IPS-18a (cell line): Measurements from ENCODE around the gene USH1C.

ENCODE experiments used
- H3K27ac ChIP-seq: one replicate; pipeline ENCODE4 v1.5.1; 2013; ENCODE audit warnings: low read length
- H3K27me3 ChIP-seq: one replicate; pipeline ENCODE4 v1.6.1; 2013; ENCODE audit warnings: mild to moderate bottlenecking, low read length; ENCODE audit not compliant: control insufficient read depth, insufficient read depth
- H3K36me3 ChIP-seq: one replicate; pipeline ENCODE4 v1.6.1; 2013; ENCODE audit warnings: low read depth, low read length; ENCODE audit not compliant: control insufficient read depth
- H3K4me1 ChIP-seq: one replicate; pipeline ENCODE4 v1.6.1; 2013; ENCODE audit warnings: low read depth, low read length; ENCODE audit not compliant: control insufficient read depth
- H3K4me3 ChIP-seq: one replicate; pipeline ENCODE4 v1.5.1; 2013; ENCODE audit warnings: low read length
- H3K9ac ChIP-seq: one replicate; pipeline ENCODE4 v1.6.1; 2013; ENCODE audit warnings: mild to moderate bottlenecking, low read length, moderate library complexity
- H3K9me3 ChIP-seq: one replicate; pipeline ENCODE4 v1.6.1; 2013; ENCODE audit warnings: low read depth, low read length; ENCODE audit not compliant: control insufficient read depth

Gene USH1C

DNA sequence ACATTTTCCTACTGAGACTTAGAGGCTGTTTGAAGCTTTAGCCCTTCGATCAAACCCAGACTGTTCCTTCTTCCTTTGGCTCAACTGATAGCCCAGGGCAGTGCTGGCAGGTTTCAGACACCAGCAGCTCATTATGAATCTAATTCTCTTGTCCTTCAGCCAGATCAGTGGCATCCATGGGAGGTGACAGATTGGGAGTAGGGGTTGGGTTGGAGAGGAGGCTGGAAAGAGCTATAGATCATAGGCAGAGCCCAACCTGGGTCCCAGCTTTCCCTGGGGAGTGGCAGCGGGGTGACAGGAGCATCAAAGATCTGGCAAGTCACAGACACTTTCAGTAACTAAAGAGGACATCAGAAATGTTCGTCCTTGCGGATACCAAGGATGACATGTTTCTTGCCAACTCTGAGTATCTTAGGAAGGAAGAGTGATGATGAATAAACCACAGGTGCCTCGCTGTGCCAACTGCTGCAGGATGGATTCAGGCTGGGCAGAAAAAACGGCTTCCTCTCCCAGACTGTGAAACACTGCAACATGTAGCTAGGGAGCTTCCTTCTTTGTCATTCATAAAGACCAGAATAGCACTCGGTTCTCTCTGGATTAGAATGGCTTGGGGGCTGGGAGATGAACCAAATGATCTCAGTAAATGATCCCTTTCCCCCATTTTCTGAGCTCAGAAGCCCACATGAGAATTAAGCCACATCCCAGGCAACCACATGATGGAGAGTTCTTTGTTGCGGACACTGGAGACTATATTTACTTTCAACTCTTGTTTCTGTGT, 86.6 kb downstream of the USH1C start:
- no peaks in the 10 kb centered on the region for H3K27me3 ChIP-seq
- H3K27ac ChIP-seq = no peak overlapping the region
- no peaks in the 10 kb centered on the region for H3K36me3 ChIP-seq
- no peak overlapping the region for H3K9ac ChIP-seq
- H3K4me3 ChIP-seq = no peak overlapping the region
- peaks cover 12% of the 10 kb centered on the region for H3K4me1 ChIP-seq
- H3K9me3 ChIP-seq = no peaks in the 10 kb centered on the region

DNA sequence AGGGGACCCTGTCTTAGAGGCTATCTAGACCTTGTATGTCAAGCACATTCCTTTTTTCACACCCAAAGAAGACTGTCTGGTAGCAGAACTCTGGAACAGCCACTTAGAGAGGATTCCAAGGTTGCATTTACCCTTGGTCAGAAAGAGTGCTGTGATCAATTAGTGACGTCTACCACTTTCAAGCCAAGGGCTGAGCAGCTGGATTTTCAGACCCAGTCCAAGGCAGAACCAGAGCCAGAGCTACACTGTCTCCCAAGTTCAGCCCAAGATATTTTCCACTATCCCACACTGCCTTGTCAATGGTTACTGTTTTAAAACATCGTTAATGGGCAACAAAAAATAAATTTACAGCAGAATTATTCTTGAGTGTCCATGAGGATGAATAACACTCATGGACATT, 91.5 kb downstream of the USH1C start:
- H3K4me1 ChIP-seq = peaks cover 6% of the 10 kb centered on the region
- no peak overlapping the region for H3K27ac ChIP-seq
- H3K36me3 ChIP-seq = no peaks in the 10 kb centered on the region
- H3K4me3 ChIP-seq = no peak overlapping the region
- no peak overlapping the region for H3K9ac ChIP-seq
- H3K9me3 ChIP-seq = no peaks in the 10 kb centered on the region
- no peaks in the 10 kb centered on the region for H3K27me3 ChIP-seq

DNA sequence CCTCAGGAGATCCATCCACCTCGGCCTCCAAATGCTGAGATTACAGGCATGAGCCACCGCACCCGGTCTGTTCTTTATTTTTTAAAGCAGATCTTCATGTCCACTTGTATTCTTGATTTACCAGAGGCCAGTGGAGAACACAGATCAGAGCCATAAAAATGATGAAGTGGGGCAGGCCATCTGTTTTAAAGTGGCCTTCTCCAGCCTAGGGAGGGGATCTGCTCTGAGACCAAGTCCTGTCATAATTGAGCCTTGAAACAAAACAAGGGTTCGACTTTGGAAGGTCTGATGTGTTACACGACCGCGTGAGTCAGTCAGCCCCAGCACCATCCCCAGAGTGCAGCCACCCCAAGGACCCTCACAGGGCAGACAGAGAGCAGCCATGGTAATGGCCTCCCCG, 95.1 kb downstream of the USH1C start:
- Histone ChIP-seq H3K9ac (no peak overlapping the region), H3K36me3 (no peaks in the 10 kb centered on the region), H3K4me1 (no peaks in the 10 kb centered on the region), H3K27me3 (no peaks in the 10 kb centered on the region), H3K4me3 (no peak overlapping the region), H3K27ac (no peak overlapping the region), H3K9me3 (no peaks in the 10 kb centered on the region)

DNA sequence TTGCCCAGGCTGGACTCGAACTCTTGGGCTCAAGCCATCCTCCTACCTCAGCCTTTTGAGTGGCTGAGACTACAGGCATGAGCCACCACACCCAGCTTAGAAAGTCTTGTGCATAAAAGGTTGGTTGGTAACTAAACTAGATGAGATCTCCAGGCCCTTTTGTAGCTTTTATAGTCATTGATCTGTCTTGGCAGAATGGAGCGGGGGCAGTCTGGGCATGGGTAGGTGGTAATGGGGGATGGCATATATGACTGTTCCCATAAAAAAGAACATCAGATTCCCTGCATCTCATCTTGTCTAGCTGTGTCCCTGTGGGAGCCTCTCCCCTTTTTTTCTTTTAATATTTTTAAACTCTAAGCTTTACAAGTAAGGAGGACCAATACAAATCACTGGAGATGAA, 97.7 kb downstream of the USH1C start:
- H3K9me3 ChIP-seq = no peaks in the 10 kb centered on the region
- no peaks in the 10 kb centered on the region for H3K36me3 ChIP-seq
- no peak overlapping the region for H3K9ac ChIP-seq
- no peaks in the 10 kb centered on the region for H3K4me1 ChIP-seq
- H3K27me3 ChIP-seq = no peaks in the 10 kb centered on the region
- H3K4me3 ChIP-seq = no peak overlapping the region
- no peak overlapping the region for H3K27ac ChIP-seq

DNA sequence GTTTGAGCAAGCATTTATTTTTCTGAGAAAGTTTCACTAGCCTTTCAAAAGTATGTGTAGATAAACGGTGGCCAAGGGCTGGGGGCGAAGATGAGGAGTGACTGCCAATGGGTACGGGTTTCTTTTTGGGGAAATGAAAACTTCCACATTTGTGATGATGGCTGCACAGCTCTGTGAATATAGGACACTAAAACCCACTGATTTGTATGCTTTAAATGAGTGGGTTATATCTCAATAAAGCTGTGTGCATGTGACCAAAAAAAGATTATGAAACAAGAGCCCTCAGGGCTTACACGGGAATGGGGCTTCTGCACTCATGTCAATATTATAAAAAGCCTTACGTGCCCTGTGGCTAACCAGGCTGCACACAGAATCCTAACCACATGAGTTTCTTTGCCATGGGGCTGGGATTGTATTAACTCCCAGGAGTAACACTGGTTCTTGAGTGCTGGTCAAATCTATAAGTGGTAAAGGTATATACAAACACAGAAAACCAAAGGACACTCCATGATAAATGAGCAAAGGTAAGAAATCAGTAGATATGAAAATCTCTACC, 98.9 kb downstream of the USH1C start:
- Histone ChIP-seq H3K36me3 (no peaks in the 10 kb centered on the region), H3K9ac (no peak overlapping the region), H3K4me3 (no peak overlapping the region), H3K9me3 (no peaks in the 10 kb centered on the region), H3K27me3 (peaks cover 4% of the 10 kb centered on the region), H3K27ac (no peak overlapping the region), H3K4me1 (no peaks in the 10 kb centered on the region)

DNA sequence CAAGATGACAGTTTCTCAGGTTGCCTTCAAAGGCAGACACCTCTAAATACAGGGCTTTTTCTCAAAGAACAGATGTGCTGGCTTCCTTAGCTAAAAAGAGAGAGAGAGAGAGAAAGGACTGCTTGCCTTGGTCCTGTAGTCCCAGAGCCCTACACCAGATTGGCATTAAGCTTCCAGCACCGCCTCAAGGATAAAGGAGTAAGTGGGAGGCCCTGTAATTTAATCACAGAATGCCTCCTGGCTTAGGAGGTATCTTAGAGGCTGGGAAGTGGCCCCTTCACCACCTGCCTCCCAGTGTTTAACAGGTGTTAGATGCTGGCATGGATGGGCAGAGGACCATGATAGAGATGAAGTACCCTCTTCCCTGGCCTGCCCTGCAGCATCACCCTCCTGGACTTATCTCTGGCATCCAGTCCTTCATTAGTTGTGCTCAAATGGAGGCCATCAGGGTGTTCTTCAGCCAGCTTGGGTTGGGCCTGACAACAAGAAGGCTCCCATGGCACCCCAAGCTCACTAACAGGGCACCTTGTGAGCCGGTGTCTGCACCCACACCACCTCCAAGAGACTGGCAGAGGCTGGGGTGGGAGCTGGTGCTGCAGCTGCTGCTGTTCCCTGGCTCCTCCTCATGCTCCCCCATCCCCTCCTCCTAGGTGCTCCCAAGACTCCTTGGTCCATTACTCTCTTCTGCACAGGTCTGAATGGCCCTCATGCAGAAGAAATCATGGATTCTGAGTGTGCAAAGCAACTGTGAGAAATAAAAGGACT, 100.1 kb downstream of the USH1C start:
- Histone ChIP-seq H3K4me3 (no peak overlapping the region), H3K27me3 (peaks cover 16% of the 10 kb centered on the region), H3K9me3 (no peaks in the 10 kb centered on the region), H3K4me1 (no peaks in the 10 kb centered on the region), H3K9ac (no peak overlapping the region), H3K36me3 (no peaks in the 10 kb centered on the region), H3K27ac (no peak overlapping the region)
